RWPE1 (cell line): ENCODE data around the gene NFIX.
"Not testable (repeated sequence)": the region's sequence is repeated elsewhere in the genome, so short reads cannot be mapped to it uniquely, and the experiment has no call there.

Experiments used
- CTCF ChIA-PET: fragments of 350-600 bp; sonication (Branson Sonifier 250); formaldehyde crosslinking; extraction: SDS; loops from one replicate; lab custom pipeline; 2021; lab: Yijun Ruan, JAX
- POLR2A ChIA-PET: fragments of 400-600 bp; formaldehyde crosslinking; extraction: SDS; loops from one replicate; lab custom pipeline; 2020; ENCODE audit warnings: antibody characterized with exemption; ENCODE audit not compliant: low non-redundant PET; lab: Yijun Ruan, JAX
- DNase-seq: peaks from one replicate; pipeline ENCODE4 v3.0.0; 2012; ENCODE audit warnings: low spot score
- H3K27ac ChIP-seq: fragments of 450-650 bp; 2 replicates; pipeline ENCODE4 v1.5.1; 2017
- TF ChIP-seq, protein P1 (sequence below): fragments of 450-650 bp; conservative IDR thresholded peaks from 2 replicates; pipeline ENCODE4 v1.5.1; 2017; ENCODE audit warnings: low read depth, mild to moderate bottlenecking

Gene NFIX

DNA sequence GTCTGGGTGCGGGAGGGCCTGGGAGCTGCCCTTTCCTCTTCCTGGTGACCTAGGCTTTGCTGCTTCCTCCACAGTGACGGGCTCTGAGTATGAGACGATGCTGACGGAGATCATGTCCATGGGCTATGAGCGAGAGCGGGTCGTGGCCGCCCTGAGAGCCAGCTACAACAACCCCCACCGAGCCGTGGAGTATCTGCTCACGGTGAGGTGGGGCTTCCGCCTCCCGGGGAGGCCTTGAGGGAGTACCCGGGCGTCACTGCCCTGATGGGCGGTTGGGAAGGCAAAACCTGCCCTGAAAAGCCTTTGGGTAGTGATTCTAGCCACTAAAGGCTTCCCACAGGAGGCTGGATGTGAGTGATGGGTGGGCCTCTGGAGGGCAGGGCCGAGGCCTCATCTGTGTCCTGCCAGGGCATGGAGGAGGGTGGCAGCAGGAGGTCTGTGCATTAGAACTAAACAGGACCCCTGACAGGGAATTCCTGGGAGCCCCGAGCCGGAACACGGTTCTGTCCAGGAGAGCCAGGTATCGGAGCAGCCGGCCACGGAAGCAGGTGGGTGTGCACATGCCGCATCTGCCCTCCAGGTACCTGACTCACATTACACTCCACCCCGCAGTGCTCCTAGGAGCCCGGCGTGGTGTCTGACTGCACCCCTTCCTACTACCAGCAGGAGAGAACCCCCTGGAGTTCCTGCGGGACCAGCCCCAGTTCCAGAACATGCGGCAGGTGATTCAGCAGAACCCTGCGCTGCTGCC, 46.5 kb upstream of the NFIX start:
- no peak for DNase-seq
- ChIA-PET CTCF (no interaction called here), POLR2A (no interaction called here)
- H3K27ac ChIP-seq = peak overlapping the region; percentile 80
- TF ChIP-seq, protein P1, sequence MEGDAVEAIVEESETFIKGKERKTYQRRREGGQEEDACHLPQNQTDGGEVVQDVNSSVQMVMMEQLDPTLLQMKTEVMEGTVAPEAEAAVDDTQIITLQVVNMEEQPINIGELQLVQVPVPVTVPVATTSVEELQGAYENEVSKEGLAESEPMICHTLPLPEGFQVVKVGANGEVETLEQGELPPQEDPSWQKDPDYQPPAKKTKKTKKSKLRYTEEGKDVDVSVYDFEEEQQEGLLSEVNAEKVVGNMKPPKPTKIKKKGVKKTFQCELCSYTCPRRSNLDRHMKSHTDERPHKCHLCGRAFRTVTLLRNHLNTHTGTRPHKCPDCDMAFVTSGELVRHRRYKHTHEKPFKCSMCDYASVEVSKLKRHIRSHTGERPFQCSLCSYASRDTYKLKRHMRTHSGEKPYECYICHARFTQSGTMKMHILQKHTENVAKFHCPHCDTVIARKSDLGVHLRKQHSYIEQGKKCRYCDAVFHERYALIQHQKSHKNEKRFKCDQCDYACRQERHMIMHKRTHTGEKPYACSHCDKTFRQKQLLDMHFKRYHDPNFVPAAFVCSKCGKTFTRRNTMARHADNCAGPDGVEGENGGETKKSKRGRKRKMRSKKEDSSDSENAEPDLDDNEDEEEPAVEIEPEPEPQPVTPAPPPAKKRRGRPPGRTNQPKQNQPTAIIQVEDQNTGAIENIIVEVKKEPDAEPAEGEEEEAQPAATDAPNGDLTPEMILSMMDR = no peak

DNA sequence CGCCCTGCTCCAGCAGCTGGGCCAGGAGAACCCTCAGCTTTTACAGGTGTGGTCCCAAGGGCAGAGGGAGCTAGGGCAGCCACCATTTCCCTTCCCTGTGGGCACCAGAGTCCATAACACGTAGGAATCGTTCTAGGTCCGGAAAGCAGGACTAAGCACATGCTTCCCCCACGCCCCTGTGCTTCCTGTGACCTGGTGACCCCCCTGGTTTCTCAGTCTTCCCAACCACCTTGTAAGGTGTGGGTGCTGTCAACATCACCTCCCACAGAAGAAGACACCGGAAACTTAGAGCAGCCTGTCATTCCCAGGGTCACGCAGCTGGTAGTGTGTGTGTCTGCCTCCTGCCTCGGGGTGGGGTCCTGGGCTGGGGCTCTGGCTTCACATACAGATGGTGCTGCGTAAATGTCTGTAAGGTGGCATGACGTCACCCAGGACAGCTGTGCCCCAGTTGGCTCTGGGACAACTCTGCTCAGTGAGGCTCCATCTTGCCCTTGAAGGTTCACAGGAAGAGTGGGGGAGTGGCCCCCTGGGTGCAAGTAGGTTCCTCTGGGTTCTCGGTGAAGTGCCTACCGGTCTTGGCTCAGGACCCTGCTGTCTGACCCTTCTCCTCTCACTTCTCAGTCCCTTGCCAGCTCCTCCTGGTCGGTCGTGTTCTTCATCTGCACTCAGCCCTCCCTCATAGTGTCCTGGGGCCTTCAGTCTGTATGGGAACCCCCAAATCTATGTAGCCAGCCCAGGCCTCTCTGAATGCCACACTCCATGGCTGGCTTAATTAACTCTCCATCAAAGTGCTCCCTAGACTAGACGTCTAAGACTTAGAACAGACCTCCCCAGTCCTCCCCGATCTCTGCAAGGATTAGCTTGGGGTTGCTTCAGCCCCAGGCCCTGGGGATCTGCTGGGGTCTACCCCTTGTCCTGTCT, 45.7 kb upstream of the NFIX start:
- TF ChIP-seq, protein P1 = no peak
- ChIA-PET CTCF (no interaction called here), POLR2A (no interaction called here)
- H3K27ac ChIP-seq = peak overlapping the region; percentile 80
- DNase-seq = no peak

DNA sequence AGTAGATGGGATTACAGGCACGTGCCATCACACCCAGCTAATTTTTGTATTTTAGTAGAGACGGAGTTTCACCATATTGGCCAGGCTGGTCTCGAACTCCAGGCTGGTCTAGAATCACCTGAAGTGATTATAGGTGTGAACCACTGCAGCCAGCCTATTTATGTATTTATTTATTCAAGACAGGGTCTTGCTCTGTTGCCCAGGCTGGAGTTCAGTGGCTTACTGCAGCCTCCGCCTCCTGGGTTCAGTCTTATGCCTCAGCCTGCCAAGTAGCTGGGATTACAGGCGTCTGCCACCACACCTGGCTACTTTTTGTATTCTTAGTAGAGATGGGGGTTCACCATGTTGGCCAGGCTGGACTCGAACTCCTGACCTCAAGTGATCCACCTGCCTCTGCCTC, 43.2 kb upstream of the NFIX start:
- DNase-seq, POLR2A ChIA-PET: not testable (repeated sequence)
- H3K27ac ChIP-seq = peak overlapping the region; percentile 80
- CTCF ChIA-PET = interaction anchor here (1.5 kb wide), 1 partner anchor 13 kb away, joined by 6 read pairs; no protein-coding TSS in a partner anchor

DNA sequence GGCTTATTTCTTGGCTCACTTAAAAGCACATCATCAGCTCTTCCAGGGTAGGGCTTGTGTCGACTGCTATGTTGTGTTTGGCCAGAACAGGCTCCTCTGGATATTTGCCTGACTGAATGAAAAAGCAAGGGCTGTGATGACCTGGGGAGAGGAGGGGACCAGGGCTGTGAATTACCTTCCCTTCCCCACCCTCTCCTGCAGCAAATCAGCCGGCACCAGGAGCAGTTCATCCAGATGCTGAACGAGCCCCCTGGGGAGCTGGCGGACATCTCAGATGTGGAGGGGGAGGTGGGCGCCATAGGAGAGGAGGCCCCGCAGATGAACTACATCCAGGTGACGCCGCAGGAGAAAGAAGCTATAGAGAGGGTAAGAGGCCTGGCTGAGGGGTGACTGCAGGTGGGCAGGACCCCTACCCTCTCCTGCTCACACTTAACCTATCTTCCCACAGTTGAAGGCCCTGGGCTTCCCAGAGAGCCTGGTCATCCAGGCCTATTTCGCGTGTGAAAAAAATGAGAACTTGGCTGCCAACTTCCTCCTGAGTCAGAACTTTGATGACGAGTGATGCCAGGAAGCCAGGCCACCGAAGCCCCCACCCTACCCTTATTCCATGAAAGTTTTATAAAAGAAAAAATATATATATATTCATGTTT, 42.7 kb upstream of the NFIX start:
- POLR2A ChIA-PET = interaction anchor here (0.9 kb wide), 1 partner anchor 15 kb away, joined by 3 read pairs; no protein-coding TSS in a partner anchor
- TF ChIP-seq, protein P1 = no peak
- CTCF ChIA-PET = interaction anchor here (0.6 to 1.5 kb wide), 2 partner anchors 12 to 13 kb away, joined by 5 to 6 read pairs; no protein-coding TSS in a partner anchor
- DNase-seq = no peak
- H3K27ac ChIP-seq = peak overlapping the region; percentile 80

DNA sequence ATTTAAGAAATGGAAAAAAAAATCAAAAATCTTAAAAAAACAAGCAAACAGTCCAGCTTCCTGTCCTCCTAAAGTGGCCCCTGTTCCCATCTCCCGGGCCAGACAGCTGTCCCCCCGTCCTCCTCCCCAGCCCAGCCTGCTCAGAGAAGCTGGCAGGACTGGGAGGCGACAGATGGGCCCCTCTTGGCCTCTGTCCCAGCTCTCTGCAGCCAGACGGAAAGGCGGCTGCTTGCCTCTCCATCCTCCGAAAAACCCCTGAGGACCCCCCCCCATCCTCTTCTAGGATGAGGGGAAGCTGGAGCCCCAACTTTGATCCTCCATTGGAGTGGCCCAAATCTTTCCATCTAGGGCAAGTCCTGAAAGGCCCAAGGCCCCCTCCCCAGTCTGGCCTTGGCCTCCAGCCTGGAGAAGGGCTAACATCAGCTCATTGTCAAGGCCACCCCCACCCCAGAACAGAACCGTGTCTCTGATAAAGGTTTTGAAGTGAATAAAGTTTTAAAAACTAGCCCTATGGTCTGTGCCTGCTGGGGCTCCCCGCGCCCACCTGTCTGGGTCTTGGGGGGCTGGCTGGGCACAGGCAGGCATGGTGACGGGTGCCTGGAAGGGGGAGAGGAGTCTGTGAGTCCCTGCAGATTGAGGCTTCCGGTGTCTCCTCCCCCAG, 42.0 kb upstream of the NFIX start:
- ChIA-PET CTCF (interaction anchor here (0.6 to 1.7 kb wide), 3 partner anchors 11 to 12 kb away, joined by 5 to 16 read pairs (median 6); no protein-coding TSS in a partner anchor), POLR2A (interaction anchor here (0.9 kb wide), 1 partner anchor 15 kb away, joined by 3 read pairs; no protein-coding TSS in a partner anchor)
- H3K27ac ChIP-seq = peak overlapping the region; percentile 80
- TF ChIP-seq, protein P1 = no peak
- no peak for DNase-seq

DNA sequence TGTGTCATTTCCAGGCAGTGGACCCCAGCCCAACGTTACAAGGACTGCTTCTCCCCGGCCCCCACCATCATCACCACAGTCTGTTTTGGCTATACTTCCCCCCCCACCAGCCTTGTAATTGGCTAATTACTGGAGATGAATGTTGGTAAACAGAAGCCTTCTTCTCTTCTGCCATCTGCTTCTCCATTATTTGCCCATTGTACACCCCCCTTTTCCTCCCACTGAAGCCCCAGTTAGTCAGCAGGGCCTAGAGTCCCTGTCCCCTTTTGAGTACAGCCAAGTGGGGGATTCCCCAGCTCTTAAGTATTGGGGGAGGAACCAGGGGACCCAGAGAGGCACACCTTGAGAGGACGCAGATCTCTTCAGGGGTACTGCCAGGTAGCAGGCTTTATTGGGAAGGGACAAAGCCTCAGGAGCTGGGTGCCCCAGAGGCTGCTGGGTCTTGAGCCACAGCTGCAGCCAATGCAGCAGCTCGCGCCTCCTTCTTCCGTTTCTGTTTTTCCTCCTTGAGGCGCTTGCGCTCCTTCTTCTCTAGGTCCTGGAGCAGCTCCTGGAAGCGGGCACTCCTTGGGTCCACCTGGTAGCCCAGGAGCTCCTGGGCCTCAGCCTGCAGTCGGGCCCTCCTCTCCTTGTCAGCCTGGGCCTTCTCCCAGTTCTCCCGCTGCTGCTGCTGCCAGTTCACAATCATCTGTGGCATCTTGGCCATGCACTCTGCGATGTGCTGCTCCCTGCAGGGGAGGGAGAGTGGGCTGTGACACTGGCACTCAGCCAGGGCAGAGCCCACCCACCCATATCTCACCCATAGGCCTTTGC, 41.3 kb upstream of the NFIX start:
- CTCF ChIA-PET = interaction anchor here (1.7 kb wide), 1 partner anchor 11 kb away, joined by 16 read pairs; no protein-coding TSS in a partner anchor
- TF ChIP-seq, protein P1 = no peak
- H3K27ac ChIP-seq = peak overlapping the region; percentile 80
- no peak for DNase-seq
- POLR2A ChIA-PET = no interaction called here
